ENCODE results near the gene SPATA46. TPM values are rescaled to one million over a fixed set of nuclear protein-coding genes. Genes with fewer than 3 reads are reported as not detected.

The SPATA46 gene
- total RNA-seq, 1 experiment from 2014 or later, result not detected

DNA sequence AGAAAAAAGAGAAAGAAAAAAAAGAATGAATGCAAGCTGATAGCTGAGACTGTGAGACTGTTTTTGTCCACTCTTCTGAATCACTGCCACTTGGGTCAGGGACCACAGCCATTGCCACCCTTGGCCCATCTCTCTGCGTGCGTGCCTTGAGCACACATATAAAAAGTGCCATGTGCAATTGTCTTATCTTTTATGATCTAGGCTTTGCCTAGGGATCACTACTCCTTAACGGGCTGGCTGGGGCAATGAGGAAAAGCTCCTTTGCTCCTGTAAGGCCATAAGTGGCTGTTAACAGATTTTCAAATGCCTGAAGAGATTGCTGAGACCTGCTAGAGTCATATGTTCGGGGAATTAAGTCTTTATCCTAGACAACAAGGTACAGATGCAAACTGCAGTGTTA lies 8.2 kb downstream of the SPATA46 start (continued):
- no peak for TF ChIP-seq ZNF274 (IDR thresholded peaks at IDR 0.05; ENCODE audit: low read depth, low read length)
- TF ChIP-seq, protein P1, sequence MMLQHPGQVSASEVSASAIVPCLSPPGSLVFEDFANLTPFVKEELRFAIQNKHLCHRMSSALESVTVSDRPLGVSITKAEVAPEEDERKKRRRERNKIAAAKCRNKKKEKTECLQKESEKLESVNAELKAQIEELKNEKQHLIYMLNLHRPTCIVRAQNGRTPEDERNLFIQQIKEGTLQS (IDR thresholded peaks at IDR 0.05), result no peak
- TF ChIP-seq FOSL1 (IDR thresholded peaks at IDR 0.05; ENCODE audit: low read depth), result no peak

DNA sequence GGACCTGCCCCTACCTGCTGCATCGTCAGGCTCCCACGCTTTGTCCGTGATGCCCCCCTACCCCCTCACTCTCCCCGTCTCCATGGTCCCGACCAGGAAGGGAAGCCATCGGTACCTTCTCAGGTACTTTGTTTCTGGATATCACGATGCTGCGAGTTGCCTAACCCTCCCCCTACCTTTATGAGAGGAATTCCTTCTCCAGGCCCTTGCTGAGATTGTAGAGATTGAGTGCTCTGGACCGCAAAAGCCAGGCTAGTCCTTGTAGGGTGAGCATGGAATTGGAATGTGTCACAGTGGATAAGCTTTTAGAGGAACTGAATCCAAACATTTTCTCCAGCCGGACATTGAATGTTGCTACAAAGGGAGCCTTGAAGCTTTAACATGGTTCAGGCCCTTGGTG lies 8.9 kb downstream of the SPATA46 start:
- TF ChIP-seq CBX3 (IDR thresholded peaks at IDR 0.05; ENCODE audit: low read depth) (no peak), JUND (IDR thresholded peaks at IDR 0.05) (no peak), YY1 (IDR thresholded peaks at IDR 0.05; ENCODE audit: extremely low read depth, insufficient replicate concordance, low read depth, low read length) (no peak), ZNF274 (IDR thresholded peaks at IDR 0.05; ENCODE audit: low read depth, low read length) (no peak), EZH2 (IDR thresholded peaks at IDR 0.05) (no peak), POLR2A (IDR thresholded peaks at IDR 0.05; ENCODE audit: borderline replicate concordance, extremely low read depth, insufficient read depth, insufficient read length) (no peak), SP1 (IDR thresholded peaks at IDR 0.05; ENCODE audit: low read depth) (no peak), ELF1 (IDR thresholded peaks at IDR 0.05; ENCODE audit: borderline replicate concordance, low read depth) (no peak), TCF7L2 (IDR thresholded peaks at IDR 0.05; ENCODE audit: borderline replicate concordance, extremely low read depth, insufficient read depth, insufficient read length) (no peak), SRF (IDR thresholded peaks at IDR 0.05; ENCODE audit: low read depth) (no peak), EZH2phosphoT487 (IDR thresholded peaks at IDR 0.05; ENCODE audit: borderline replicate concordance) (no peak), RAD21 (IDR thresholded peaks at IDR 0.05; ENCODE audit: low read depth) (no peak)
- TF ChIP-seq, protein P2, sequence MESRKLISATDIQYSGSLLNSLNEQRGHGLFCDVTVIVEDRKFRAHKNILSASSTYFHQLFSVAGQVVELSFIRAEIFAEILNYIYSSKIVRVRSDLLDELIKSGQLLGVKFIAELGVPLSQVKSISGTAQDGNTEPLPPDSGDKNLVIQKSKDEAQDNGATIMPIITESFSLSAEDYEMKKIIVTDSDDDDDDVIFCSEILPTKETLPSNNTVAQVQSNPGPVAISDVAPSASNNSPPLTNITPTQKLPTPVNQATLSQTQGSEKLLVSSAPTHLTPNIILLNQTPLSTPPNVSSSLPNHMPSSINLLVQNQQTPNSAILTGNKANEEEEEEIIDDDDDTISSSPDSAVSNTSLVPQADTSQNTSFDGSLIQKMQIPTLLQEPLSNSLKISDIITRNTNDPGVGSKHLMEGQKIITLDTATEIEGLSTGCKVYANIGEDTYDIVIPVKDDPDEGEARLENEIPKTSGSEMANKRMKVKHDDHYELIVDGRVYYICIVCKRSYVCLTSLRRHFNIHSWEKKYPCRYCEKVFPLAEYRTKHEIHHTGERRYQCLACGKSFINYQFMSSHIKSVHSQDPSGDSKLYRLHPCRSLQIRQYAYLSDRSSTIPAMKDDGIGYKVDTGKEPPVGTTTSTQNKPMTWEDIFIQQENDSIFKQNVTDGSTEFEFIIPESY (IDR thresholded peaks at IDR 0.05; ENCODE audit: extremely low read depth, insufficient replicate concordance, low read length), result no peak
- TF ChIP-seq, protein P3, sequence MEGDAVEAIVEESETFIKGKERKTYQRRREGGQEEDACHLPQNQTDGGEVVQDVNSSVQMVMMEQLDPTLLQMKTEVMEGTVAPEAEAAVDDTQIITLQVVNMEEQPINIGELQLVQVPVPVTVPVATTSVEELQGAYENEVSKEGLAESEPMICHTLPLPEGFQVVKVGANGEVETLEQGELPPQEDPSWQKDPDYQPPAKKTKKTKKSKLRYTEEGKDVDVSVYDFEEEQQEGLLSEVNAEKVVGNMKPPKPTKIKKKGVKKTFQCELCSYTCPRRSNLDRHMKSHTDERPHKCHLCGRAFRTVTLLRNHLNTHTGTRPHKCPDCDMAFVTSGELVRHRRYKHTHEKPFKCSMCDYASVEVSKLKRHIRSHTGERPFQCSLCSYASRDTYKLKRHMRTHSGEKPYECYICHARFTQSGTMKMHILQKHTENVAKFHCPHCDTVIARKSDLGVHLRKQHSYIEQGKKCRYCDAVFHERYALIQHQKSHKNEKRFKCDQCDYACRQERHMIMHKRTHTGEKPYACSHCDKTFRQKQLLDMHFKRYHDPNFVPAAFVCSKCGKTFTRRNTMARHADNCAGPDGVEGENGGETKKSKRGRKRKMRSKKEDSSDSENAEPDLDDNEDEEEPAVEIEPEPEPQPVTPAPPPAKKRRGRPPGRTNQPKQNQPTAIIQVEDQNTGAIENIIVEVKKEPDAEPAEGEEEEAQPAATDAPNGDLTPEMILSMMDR (IDR thresholded peaks at IDR 0.05 in 2 of 3, conservative IDR thresholded peaks at IDR 0.05 in 1 of 3; ENCODE audit: borderline replicate concordance in 1 of 3, insufficient read depth in 1 of 3, low read depth in 2 of 3, low read length in 2 of 3), result no peak
- BruUV-seq (replicated peaks), result no TSS peak
- Histone ChIP-seq H3K9ac (ENCODE audit: low read length) (no peak overlapping the region), H2AFZ (ENCODE audit: low read depth, low read length, poor library complexity, severe bottlenecking) (no peak overlapping the region), H3K4me1 (ENCODE audit: control insufficient read depth in 1 of 2, insufficient read depth in 2 of 2, low read length in 2 of 2) (peaks cover 0 to 14% of the 10 kb centered on the region in 2 experiments; a peak in 1 of 4 replicates), H3K4me2 (ENCODE audit: low read length) (no peak overlapping the region), H3K36me3 (ENCODE audit: control insufficient read depth in 1 of 2, insufficient read depth in 2 of 2, low read length in 2 of 2) (peaks cover 0 to 3% of the 10 kb centered on the region in 2 experiments; a peak in 1 of 4 replicates), H3K4me3 (replicated peaks in 1 of 2; ENCODE audit: low read depth in 1 of 2, low read length in 2 of 2) (no peak overlapping the region), H3K27ac (ENCODE audit: low read depth, low read length) (no peak overlapping the region), H3K79me2 (ENCODE audit: insufficient read depth, low read length) (no peaks in the 10 kb centered on the region), H3K27me3 (ENCODE audit: insufficient read depth, low read length) (no peaks in the 10 kb centered on the region), H3K9me2 (ENCODE audit: insufficient read depth) (no peaks in the 10 kb centered on the region), H4K20me1 (ENCODE audit: insufficient read depth) (no peaks in the 10 kb centered on the region), H3K9me3 (ENCODE audit: control insufficient read depth in 1 of 2, insufficient read depth in 1 of 2, low read depth in 1 of 2, low read length in 2 of 2) (no peaks in the 10 kb centered on the region)
- RAD21 ChIA-PET (ENCODE audit: low non-redundant PET in 1 of 2, low total read pairs in 2 of 2, uncharacterized antibody in 2 of 2, unreplicated experiment in 2 of 2), result no interaction called here
- intact Hi-C loops (cut with micrococcal nuclease), result no loop called here
- POLR2A ChIA-PET, result no interaction called here
- CTCF ChIA-PET, result interaction anchor here (1.3 kb wide), 1 partner anchor 10 kb away, joined by 5 read pairs; no protein-coding TSS in a partner anchor
- ATAC-seq (no peak), DNase-seq (ENCODE audit: low read depth, low spot score) (no peak)

All from HCT116 (cell line).